Kidney epithelial cell (primary cell): ENCODE data around the gene PTPDC1. TPM values are rescaled to one million over a fixed set of nuclear protein-coding genes. Genes with fewer than 3 reads are reported as not detected.

Source experiments
- DNase-seq: peaks from one replicate; pipeline ENCODE4 v3.0.0-alpha.2; 2010; ENCODE audit warnings: low read depth
- H3K27me3 ChIP-seq: 2 replicates; pipeline ENCODE4 v1.6.0; 2011; ENCODE audit warnings: low read length; ENCODE audit not compliant: control insufficient read depth, insufficient read depth
- H3K36me3 ChIP-seq: 2 replicates; pipeline ENCODE4 v1.5.1; 2011; ENCODE audit warnings: low read length; ENCODE audit not compliant: control insufficient read depth, insufficient read depth
- H3K4me3 ChIP-seq: 2 replicates; pipeline ENCODE4 v1.5.1; 2011; ENCODE audit warnings: low read depth, mild to moderate bottlenecking, control low read depth, low read length
- total RNA-seq: library from RNA; depleted of rRNA; stranded (reverse); fragments of >200 nt; gene quantifications from 2 replicates; pipeline ENCODE4 v1.2.3, GENCODE V29; 2015
- TF ChIP-seq, protein P1 (sequence below): IDR thresholded peaks from 2 replicates; pipeline ENCODE4 v1.5.1; 2011; ENCODE audit warnings: mild to moderate bottlenecking, moderate library complexity, low read length, control low read depth, inconsistent platforms; ENCODE audit not compliant: insufficient read depth, poor library complexity, severe bottlenecking

The PTPDC1 gene
- total RNA-seq, 1 donor from 2014 or later, result 8.9 TPM

- DNase-seq, result no peak
- TF ChIP-seq, protein P1, sequence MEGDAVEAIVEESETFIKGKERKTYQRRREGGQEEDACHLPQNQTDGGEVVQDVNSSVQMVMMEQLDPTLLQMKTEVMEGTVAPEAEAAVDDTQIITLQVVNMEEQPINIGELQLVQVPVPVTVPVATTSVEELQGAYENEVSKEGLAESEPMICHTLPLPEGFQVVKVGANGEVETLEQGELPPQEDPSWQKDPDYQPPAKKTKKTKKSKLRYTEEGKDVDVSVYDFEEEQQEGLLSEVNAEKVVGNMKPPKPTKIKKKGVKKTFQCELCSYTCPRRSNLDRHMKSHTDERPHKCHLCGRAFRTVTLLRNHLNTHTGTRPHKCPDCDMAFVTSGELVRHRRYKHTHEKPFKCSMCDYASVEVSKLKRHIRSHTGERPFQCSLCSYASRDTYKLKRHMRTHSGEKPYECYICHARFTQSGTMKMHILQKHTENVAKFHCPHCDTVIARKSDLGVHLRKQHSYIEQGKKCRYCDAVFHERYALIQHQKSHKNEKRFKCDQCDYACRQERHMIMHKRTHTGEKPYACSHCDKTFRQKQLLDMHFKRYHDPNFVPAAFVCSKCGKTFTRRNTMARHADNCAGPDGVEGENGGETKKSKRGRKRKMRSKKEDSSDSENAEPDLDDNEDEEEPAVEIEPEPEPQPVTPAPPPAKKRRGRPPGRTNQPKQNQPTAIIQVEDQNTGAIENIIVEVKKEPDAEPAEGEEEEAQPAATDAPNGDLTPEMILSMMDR, result no peak
- H3K27me3 ChIP-seq, result no peaks in the 10 kb centered on the region
- no peak overlapping the region for H3K4me3 ChIP-seq
- no peaks in the 10 kb centered on the region for H3K36me3 ChIP-seq
Observed at GRCh38 chr9:94079236-94079635, 5.0 kb upstream of the PTPDC1 start.

- no peaks in the 10 kb centered on the region for H3K36me3 ChIP-seq
- H3K27me3 ChIP-seq, result no peaks in the 10 kb centered on the region
- H3K4me3 ChIP-seq, result no peak overlapping the region
- DNase-seq, result no peak
- TF ChIP-seq, protein P1, result no peak
Observed at GRCh38 chr9:94080249-94080648, 4.0 kb upstream of the PTPDC1 start.

- TF ChIP-seq, protein P1, result no peak
- Histone ChIP-seq H3K36me3 (no peaks in the 10 kb centered on the region), H3K4me3 (no peak overlapping the region), H3K27me3 (no peaks in the 10 kb centered on the region)
- no peak for DNase-seq
Observed at GRCh38 chr9:94081435-94081834, 2.8 kb upstream of the PTPDC1 start.

DNA sequence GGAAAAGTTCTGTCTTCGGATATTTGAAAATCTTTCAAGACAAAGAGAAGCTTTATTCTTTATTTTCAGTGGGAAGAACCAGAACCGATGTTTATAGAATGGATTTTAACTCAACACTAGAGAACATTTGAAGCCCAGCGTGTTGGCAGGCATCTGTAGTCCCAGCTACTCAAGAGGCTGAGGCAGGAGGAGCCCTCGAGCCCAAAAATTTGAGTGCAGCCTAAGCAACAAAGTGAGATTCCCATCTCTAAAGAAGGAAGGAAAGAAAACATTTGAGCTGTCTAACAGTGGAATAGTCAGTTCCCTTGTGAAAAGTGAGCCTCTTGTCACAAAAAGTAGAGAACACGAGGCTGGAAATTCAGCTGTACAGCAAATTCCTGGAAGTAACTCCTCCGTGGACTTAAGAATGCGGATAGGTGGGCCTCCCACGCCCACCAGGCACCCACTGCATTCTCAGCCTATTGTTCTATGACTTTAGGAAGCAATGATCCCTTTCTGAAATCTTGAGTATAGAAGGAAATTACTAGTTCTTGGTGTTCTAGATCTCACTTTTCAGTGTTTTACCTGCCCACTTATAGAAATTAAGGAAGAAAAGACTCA, 2.3 kb upstream of the PTPDC1 start:
- DNase-seq, result peak; percentile 4
- TF ChIP-seq, protein P1, result no peak
- Histone ChIP-seq H3K4me3 (no peak overlapping the region), H3K36me3 (no peaks in the 10 kb centered on the region), H3K27me3 (no peaks in the 10 kb centered on the region)

- DNase-seq, result no peak
- no peaks in the 10 kb centered on the region for H3K27me3 ChIP-seq
- H3K4me3 ChIP-seq, result no peak overlapping the region
- no peaks in the 10 kb centered on the region for H3K36me3 ChIP-seq
- TF ChIP-seq, protein P1, result no peak
Observed at GRCh38 chr9:94082553-94082952, 1.7 kb upstream of the PTPDC1 start.

DNA sequence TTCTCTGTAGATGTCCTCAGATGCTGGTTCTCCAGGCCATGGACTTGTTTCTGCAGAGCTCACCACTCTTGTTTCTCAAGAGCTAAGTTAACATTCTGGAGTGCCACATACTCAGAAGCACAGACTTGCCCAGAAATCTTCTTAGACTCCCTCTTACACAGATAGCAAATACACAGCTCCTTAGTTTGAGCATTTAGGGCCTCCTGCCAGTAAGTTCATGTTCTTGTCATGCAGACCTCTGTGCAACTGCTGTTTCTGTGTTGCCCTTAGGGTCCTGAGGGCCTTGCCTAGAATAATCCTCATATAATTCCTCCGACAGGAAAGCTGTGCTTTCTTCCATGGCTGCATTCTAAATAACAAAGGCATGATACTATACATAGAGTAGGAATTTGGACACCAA, 1.3 kb upstream of the PTPDC1 start:
- no peak for DNase-seq
- TF ChIP-seq, protein P1, result no peak
- Histone ChIP-seq H3K36me3 (no peaks in the 10 kb centered on the region), H3K27me3 (no peaks in the 10 kb centered on the region), H3K4me3 (no peak overlapping the region)
